K562 (cell line): Measurements from ENCODE around the gene GPSM3. TPM values are rescaled to one million over a fixed set of nuclear protein-coding genes. Genes with fewer than 3 reads are reported as not detected.

Experiments used
- BRD9 ChIP-seq: fragments of 450-650 bp; IDR thresholded peaks from 2 replicates; pipeline ENCODE4 v1.6.1; 2018; ENCODE audit warnings: low read depth; ENCODE audit not compliant: partially characterized antibody
- KLF6 ChIP-seq: fragments of 250-450 bp; sonication (Bioruptor Pico); IDR thresholded peaks from 2 replicates; pipeline ENCODE4 v1.4.0; 2020; ENCODE audit warnings: mild to moderate bottlenecking, moderate library complexity, borderline replicate concordance
- MYBL2 ChIP-seq, 2 experiments: fragments of 450-650 bp in 1 of 2; sonication (generic) in 1 of 2; formaldehyde crosslinking in 1 of 2; IDR thresholded peaks; 2 replicates each; pipeline versions ENCODE4 v1.6.1 to v1.8.1; 2017 to 2022; ENCODE audit warnings: borderline replicate concordance in 1 of 2, inconsistent platforms in 1 of 2, low read depth in 1 of 2, mild to moderate bottlenecking in 1 of 2, missing genetic modification reagents in 1 of 2, moderate library complexity in 1 of 2
- RFX7 ChIP-seq: fragments of 250-450 bp; sonication (Bioruptor Pico); IDR thresholded peaks from 2 replicates; pipeline ENCODE4 v1.5.1; 2021; ENCODE audit warnings: mild to moderate bottlenecking
- SRF ChIP-seq, 2 experiments: fragments of 250-450, 450-650 bp in 1 of 2; sonication (Bioruptor Pico) in 1 of 2; sonication (generic) in 1 of 2; formaldehyde crosslinking; IDR thresholded peaks; 2 replicates each; pipeline versions ENCODE4 v1.5.0 to v1.5.1; 2020 to 2022; ENCODE audit warnings: mild to moderate bottlenecking in 1 of 2, missing genetic modification reagents in 1 of 2
- polyA plus RNA-seq, 8 experiments: library from polyadenylated mRNA; depleted of rRNA in 4 of 8; stranded (reverse) in 5 of 8; unstranded in 3 of 8; fragments of >200 nt; fragmentation: Nextera tagmentation in 2 of 8; fragmentation: Illumina TruSeq in 1 of 8; extraction: Ambion mirVana in 2 of 8; extraction: Trizol in 1 of 8; gene quantifications; 2 replicates each; pipeline versions ENCODE4 v1.2.1 to v1.2.3, GENCODE V29; 2011 to 2014; ENCODE audit warnings: inconsistent platforms in 1 of 8, missing spikeins in 1 of 8
- total RNA-seq, 7 experiments: library from RNA; depleted of rRNA in 6 of 7; stranded (reverse); fragments of >200 nt in 6 of 7; fragmentation: Illumina TruSeq in 2 of 7; extraction: Trizol in 2 of 7; gene quantifications; 2 replicates each; pipeline versions ENCODE4 v1.2.1 to v1.2.3, GENCODE V29; 2011 to 2021; ENCODE audit warnings: low replicate concordance in 1 of 7
- TF ChIP-seq, protein P1 (sequence below): fragments of 200-800 bp; sonication (Bioruptor generic); IDR thresholded peaks from 2 replicates; pipeline ENCODE4 v1.6.1; 2017; ENCODE audit warnings: missing genetic modification characterization, missing compliant biosample characterization
- TF ChIP-seq, protein P2 (sequence below): sonication (generic); formaldehyde crosslinking; IDR thresholded peaks from 2 replicates; pipeline ENCODE4 v1.9.0; 2022; ENCODE audit warnings: mild to moderate bottlenecking, missing genetic modification reagents
- TF ChIP-seq, protein P3 (sequence below): sonication (generic); formaldehyde crosslinking; IDR thresholded peaks from 2 replicates; pipeline ENCODE4 v1.8.0; 2022; ENCODE audit warnings: mild to moderate bottlenecking, low read depth, missing genetic modification reagents
- TF ChIP-seq, protein P4 (sequence below): fragments of 450-650 bp; IDR thresholded peaks from 2 replicates; pipeline ENCODE4 v1.7.0; 2016; ENCODE audit warnings: borderline replicate concordance
- TF ChIP-seq, protein P5 (sequence below): sonication (generic); formaldehyde crosslinking; IDR thresholded peaks from 2 replicates; pipeline ENCODE4 v1.8.0; 2022; ENCODE audit warnings: mild to moderate bottlenecking, missing genetic modification reagents
- TF ChIP-seq, protein P6 (sequence below): sonication (generic); formaldehyde crosslinking; IDR thresholded peaks from 2 replicates; pipeline ENCODE4 v1.8.0; 2022; ENCODE audit warnings: mild to moderate bottlenecking, missing genetic modification reagents

GPSM3 gene
- total and polyA plus RNA-seq, 9 of the 15 experiments (the other 6 are each of a cell fraction or from before 2014, with no cell fraction given): 5.3 to 42.6 (median 24.4) TPM

DNA sequence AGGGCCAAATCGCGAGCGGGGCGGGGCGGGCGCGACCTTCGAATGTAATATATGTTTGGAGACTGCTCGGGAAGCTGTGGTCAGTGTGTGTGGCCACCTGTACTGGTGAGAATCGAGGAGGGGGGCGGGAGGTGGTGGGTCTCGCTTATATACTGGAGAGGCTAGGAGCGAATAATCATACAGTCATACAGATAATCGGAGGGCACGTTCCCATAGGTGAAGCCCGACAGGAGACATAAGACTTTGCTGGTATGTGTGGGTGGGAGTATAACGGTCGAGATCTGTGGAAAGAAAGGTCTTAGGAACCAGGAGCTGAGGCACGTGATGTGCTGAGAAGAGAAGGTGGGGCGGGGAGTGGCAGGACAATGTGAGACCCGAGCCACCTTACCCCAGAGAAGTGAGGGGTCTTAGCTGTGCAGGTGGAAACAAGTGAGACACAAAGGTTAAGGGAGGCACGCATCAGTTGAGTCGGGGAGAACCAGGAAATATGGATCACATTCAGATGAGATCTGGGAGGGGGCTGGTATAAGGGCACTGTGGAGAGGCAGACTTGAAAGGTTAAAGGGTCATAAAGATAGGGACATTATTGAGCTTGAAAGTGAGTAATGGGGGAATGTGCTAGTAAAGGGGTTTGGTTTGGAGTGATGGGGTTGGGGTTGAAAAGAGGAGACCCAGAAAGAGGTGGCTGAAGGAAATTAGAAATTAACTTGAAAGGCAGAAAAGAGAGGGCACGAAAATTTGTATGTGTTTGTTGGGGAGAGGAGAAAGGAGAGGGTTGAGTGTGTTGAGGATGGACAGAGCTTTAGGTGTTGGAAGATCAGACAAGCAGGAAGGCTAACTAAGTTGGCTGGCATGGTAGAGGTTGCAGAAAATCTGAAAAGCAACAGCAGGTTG is 13.6 kb downstream of the GPSM3 start (continued):
- TF ChIP-seq, protein P1, sequence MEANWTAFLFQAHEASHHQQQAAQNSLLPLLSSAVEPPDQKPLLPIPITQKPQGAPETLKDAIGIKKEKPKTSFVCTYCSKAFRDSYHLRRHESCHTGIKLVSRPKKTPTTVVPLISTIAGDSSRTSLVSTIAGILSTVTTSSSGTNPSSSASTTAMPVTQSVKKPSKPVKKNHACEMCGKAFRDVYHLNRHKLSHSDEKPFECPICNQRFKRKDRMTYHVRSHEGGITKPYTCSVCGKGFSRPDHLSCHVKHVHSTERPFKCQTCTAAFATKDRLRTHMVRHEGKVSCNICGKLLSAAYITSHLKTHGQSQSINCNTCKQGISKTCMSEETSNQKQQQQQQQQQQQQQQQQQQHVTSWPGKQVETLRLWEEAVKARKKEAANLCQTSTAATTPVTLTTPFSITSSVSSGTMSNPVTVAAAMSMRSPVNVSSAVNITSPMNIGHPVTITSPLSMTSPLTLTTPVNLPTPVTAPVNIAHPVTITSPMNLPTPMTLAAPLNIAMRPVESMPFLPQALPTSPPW (CRISPR knock-in tag): peak; percentile 4; the same call in 1 of the 2 replicates
- TF ChIP-seq KLF6 (peak; percentile 37; the same call in 1 of the 2 replicates), MYBL2 (IDR thresholded peaks at IDR 0.05; ENCODE audit: low read depth) (peak; percentile 60; the same call in 1 of the 2 replicates), MYBL2 (CRISPR knock-in tag; IDR thresholded peaks at IDR 0.05; ENCODE audit: borderline replicate concordance) (no peak), SRF (CRISPR knock-in tag; IDR thresholded peaks at IDR 0.05) (peak; percentile 27 to 65; a peak in 1 of 4 replicates), RFX7 (CRISPR knock-in tag) (0 out of 2 replicates have a peak, but pooled peaks have one; percentile 5), BRD9 (peak; percentile 61)
- TF ChIP-seq, protein P2, sequence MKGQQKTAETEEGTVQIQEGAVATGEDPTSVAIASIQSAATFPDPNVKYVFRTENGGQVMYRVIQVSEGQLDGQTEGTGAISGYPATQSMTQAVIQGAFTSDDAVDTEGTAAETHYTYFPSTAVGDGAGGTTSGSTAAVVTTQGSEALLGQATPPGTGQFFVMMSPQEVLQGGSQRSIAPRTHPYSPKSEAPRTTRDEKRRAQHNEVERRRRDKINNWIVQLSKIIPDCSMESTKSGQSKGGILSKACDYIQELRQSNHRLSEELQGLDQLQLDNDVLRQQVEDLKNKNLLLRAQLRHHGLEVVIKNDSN: peak; percentile 86
- TF ChIP-seq, protein P3, sequence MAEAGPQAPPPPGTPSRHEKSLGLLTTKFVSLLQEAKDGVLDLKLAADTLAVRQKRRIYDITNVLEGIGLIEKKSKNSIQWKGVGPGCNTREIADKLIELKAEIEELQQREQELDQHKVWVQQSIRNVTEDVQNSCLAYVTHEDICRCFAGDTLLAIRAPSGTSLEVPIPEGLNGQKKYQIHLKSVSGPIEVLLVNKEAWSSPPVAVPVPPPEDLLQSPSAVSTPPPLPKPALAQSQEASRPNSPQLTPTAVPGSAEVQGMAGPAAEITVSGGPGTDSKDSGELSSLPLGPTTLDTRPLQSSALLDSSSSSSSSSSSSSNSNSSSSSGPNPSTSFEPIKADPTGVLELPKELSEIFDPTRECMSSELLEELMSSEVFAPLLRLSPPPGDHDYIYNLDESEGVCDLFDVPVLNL (CRISPR knock-in tag): 0 out of 2 replicates have a peak, but pooled peaks have one; percentile 13
- TF ChIP-seq, protein P4, sequence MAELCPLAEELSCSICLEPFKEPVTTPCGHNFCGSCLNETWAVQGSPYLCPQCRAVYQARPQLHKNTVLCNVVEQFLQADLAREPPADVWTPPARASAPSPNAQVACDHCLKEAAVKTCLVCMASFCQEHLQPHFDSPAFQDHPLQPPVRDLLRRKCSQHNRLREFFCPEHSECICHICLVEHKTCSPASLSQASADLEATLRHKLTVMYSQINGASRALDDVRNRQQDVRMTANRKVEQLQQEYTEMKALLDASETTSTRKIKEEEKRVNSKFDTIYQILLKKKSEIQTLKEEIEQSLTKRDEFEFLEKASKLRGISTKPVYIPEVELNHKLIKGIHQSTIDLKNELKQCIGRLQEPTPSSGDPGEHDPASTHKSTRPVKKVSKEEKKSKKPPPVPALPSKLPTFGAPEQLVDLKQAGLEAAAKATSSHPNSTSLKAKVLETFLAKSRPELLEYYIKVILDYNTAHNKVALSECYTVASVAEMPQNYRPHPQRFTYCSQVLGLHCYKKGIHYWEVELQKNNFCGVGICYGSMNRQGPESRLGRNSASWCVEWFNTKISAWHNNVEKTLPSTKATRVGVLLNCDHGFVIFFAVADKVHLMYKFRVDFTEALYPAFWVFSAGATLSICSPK: 0 out of 2 replicates have a peak, but pooled peaks have one; percentile 69
- TF ChIP-seq, protein P5, sequence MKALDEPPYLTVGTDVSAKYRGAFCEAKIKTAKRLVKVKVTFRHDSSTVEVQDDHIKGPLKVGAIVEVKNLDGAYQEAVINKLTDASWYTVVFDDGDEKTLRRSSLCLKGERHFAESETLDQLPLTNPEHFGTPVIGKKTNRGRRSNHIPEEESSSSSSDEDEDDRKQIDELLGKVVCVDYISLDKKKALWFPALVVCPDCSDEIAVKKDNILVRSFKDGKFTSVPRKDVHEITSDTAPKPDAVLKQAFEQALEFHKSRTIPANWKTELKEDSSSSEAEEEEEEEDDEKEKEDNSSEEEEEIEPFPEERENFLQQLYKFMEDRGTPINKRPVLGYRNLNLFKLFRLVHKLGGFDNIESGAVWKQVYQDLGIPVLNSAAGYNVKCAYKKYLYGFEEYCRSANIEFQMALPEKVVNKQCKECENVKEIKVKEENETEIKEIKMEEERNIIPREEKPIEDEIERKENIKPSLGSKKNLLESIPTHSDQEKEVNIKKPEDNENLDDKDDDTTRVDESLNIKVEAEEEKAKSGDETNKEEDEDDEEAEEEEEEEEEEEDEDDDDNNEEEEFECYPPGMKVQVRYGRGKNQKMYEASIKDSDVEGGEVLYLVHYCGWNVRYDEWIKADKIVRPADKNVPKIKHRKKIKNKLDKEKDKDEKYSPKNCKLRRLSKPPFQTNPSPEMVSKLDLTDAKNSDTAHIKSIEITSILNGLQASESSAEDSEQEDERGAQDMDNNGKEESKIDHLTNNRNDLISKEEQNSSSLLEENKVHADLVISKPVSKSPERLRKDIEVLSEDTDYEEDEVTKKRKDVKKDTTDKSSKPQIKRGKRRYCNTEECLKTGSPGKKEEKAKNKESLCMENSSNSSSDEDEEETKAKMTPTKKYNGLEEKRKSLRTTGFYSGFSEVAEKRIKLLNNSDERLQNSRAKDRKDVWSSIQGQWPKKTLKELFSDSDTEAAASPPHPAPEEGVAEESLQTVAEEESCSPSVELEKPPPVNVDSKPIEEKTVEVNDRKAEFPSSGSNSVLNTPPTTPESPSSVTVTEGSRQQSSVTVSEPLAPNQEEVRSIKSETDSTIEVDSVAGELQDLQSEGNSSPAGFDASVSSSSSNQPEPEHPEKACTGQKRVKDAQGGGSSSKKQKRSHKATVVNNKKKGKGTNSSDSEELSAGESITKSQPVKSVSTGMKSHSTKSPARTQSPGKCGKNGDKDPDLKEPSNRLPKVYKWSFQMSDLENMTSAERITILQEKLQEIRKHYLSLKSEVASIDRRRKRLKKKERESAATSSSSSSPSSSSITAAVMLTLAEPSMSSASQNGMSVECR: peak; percentile 68
- TF ChIP-seq, protein P6, sequence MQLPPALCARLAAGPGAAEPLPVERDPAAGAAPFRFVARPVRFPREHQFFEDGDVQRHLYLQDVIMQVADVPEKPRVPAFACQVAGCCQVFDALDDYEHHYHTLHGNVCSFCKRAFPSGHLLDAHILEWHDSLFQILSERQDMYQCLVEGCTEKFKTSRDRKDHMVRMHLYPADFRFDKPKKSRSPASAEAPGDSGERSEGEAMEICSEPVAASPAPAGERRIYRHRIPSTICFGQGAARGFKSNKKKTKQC (CRISPR knock-in tag): no peak
